Dermis blood vessel endothelial cell (primary cell): ENCODE data around the gene NFIL3. TPM values are rescaled to one million over a fixed set of nuclear protein-coding genes. Genes with fewer than 3 reads are reported as not detected.
A peak's percentile ranks its signal among the peaks of the same experiment; 100 is the strongest.
"Not testable (repeated sequence)": the region's sequence is repeated elsewhere in the genome, so short reads cannot be mapped to it uniquely, and the experiment has no call there.

ENCODE experiments used
- DNase-seq: peaks from one replicate; pipeline ENCODE4 v3.0.0; 2010
- total RNA-seq: library from RNA; depleted of rRNA; stranded (reverse); fragments of >200 nt; gene quantifications from 2 replicates; pipeline ENCODE4 v1.2.3, GENCODE V29; 2014

NFIL3 gene
- total RNA-seq, 1 donor from 2014 or later: 6.3 TPM

DNA sequence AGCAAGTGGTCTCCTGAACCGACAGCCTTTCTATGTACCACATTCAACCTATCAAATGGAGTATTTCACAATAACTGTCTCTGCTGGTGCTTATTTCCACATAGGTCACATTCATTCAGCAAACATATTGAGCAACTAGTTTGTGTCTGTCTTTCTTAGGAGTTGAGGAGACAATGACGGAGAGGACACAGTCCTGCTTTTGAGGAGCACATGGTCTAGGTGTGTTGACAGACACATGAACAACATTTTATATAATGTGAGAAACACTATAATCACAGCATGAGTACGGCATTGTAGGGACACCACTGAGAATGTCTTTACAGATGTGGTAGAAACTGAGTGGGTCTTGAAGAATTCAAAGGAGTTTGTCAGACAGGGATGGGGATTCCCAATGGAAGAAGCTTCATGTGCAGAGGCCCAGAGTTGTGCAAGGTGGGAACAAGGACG, 28.5 kb downstream of the NFIL3 start:
- no peak for DNase-seq

DNA sequence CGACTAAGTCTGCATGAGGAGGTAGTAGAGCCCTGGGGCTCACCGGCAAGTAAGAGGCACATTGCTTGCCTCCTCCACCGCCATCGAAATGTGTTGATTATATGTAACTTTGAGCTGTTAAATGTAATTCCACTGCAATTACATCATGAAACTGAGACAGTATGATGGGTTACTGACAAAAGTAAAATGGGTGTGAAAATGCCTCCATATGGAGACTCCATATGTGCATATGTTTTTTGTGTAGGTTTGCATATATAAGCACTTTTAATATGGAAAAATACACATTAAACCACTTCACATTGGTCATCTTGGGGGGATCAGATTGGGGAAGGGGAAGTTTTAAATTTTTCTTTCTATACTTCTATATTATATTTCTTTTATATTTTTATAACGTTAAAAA, 29.8 kb downstream of the NFIL3 start:
- DNase-seq: no peak

DNA sequence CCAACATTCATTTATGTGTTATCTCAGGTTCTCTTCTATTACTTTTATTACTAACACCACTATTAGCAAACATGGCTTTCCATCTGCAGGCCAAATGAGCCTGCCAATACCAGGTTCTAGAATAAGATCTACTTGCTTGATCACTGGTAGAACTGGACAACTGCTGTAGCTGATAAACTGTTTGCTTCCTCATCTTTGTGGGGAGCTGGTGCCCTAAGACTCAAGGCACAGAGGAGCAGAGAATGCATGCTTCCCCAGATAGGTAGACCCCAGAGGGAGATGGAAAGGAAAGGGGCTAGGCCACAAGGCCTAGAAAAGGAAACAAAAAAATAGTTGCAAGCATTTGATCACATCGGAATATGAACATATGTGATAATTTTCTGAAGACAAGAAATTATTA, 31.2 kb downstream of the NFIL3 start:
- DNase-seq: no peak

DNA sequence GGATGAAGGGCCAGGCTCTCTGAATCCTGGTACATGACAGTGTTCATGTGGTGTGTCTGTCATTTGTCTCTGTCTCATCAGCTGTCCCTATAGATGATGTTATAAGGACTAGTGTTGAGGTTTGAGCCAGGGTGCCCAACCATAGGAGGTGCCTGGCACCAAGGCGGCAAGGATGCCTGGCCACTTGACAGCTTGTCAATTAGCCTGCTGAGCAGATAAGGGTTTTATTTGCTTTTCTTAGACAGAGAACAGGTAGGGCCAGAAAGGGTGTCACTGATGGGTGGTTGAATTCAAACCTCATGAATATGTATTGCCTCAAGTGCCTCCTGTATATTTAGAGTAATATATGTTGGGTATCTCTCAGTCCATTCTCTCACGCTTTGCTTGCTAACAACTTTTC, 31.8 kb downstream of the NFIL3 start:
- DNase-seq: no peak

DNA sequence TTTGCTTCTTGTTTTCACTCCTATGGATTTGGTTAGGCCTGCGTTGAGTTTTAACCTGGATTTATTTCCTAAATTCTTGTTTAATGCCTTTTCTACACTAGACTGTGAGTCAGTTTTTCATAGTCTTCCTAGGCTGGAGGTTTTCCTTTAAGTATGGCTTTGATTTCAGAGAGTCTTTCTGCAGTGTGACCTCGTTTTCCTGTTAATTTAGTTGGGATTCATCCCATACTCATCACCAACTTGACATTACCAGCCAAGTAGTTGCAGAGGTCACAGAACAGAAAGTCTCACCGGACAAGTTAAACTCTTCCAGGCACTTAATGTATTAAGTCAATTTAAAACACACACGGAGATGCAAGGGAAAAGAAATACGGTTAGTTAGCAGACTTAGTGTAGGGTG, 32.2 kb downstream of the NFIL3 start:
- peak; percentile 72 for DNase-seq

DNA sequence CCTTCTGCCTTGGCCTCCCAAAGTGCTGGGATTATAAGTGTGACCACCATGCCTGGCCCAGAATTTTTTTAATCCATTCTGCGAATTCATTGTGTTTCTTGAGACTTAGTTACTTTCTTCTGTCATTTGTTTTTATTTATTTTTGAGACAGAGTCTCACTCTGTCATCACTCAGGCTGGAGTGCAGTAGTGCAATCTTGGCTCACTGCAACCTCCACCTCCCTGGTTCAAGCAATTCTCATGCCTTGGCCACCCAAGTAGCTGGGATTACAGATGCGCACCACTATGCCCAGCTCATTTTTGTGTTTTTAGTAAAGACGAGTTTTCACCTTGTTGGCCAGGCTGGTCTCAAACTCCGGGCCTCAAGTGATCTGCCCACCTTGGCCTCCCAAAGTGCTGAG, 33.9 kb downstream of the NFIL3 start:
- not testable (repeated sequence) for DNase-seq

DNA sequence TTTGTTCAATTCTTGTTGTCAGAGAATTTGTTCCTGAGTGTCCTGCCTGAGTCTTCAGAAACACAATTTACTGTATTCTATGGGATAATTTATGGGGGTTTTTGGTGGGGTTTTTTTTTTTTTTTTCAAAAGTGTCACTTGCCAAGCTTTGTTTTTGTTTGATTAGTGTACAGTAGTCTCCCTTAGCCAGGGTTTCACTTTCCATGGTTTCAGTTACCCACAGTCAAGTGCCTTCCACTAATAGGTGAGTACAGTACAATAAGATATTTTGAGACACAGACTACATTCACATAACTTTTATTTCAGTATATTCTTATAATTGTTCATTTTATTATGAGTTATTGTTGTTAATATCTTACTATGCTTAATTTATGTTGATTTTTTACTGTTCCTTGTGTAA, 36.9 kb downstream of the NFIL3 start:
- no peak for DNase-seq

DNA sequence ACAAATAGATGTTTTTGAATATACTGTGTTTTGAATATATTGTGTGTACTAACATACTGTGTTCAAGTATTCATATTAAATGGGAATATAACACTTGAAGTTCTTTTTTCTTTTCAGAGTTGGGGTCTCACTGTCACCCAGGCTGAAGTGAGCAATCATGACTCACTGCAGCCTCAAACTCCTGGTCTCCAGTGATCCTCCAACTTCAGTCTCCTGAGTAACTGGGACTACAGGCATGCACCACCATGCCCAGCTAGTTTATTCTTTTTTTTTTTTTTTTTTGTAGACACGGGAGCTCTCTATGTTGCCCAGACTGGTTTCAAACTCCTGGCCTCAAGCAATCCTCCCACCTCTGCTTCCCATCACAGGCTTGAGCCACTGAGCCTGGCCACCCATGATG, 38.7 kb downstream of the NFIL3 start:
- DNase-seq: no peak

DNA sequence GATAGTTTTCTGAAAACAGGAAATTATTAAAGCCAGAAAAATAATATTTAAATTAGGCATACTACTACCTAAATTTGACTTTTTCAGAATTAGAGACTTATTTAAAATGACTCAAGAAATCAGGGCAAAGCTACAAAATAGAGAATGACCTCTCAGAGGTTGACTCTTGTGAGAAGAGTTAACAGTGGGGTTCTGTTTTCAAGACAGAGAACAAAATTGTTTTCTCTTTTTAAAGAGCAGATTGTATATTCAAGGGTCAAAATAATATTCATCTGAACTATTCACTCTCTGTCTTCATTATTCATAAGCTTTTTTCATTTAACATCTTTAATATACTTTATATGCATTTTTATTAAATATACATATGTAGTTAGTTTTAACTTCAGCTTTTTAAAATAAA, 40.1 kb downstream of the NFIL3 start:
- DNase-seq: no peak

DNA sequence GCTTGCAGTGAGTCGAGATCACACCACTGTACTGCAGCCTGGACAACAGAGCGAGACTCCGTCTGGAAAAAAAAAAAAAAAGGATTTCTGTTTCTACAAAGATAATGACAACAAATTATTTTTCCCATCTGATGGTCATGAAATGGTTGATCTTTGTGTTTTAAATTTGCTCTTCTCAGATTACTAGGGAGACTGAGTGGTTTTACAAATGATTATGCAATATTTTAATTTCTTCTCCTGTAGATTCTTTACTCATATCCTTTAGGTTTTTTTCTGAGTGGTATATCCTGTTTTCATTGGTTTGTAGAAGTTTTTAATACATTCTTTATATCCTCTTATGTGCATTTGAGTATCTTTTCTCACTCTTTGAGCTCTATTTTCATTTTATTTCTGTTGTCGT, 41.3 kb downstream of the NFIL3 start:
- no peak for DNase-seq

DNA sequence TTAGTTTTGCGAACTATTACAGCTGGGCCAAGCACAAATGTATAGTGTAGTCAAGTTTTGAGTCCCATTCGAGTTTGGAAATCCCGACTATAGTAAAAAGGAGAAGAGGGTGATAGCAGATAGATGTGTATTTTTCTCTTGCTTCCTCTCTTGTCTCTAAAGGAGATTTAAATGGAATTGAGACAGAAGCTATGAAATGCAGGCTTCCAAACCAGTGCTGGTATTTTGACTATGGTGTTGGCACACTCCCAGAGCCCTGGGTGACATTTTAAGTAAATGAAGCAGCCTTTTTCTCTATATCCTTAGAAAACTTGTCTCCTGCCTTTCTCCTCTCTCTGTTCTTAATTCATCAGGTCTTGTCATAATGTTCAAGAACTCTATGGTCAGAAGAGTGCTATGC, 44.2 kb downstream of the NFIL3 start:
- no peak for DNase-seq

DNA sequence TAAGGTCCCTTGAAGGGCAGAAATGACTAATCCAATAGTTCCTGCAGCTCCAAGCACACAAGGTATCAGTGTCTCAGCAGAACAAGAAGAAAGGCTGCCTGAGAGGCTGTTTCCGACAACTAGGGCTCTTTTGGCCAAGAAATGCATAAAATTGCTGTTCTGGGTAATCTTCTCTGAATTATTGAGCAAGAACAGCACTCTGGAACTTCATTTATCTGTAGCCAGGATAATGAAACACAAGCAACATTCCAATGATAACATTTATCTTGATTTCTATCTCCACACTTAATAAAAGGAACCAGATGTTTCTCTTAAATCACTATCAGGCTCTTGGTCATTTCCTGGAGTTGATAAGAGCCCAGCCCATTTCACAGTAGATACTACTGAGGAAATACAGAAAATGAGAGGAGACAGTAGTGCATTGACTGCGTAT, 44.9 kb downstream of the NFIL3 start:
- DNase-seq: peak; percentile 92

DNA sequence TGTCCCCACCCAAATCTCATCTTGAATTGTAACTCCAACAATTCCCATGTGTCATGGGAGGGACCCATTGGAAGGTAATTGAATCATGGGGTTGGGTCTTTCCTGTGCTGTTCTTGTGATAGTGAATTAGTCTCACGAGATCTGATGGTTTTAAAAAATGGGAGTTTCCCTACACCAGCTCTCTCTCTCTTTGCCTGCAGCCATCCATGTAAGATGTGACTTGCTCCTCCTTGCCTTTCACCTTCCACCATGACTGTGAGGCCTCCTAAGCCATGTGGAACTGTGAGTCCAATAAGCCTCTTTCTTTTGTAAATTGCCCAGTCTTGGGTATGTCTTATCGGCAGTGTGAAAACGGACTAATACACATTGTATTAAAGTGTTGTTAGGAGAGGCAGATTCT, 45.6 kb downstream of the NFIL3 start:
- DNase-seq: not testable (repeated sequence)

DNA sequence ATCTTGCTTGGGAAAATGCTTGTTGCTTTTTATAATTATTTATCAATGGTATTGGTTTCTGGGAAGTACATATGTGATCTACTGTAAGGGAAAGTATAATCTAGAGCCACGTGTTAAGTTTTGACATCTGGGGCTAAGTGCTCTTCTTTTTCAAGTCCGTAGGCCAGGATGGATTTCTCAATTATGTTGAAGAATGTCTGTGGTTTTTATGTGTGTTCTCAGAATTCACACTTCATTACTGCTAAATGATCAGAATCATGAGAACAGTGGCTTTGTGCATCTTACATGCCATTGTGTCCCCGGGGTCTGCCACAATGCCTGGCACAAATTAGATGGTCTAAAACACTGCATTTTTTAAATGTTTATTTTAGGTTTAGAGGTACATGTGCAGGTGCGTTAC, 47.4 kb downstream of the NFIL3 start:
- no peak for DNase-seq

DNA sequence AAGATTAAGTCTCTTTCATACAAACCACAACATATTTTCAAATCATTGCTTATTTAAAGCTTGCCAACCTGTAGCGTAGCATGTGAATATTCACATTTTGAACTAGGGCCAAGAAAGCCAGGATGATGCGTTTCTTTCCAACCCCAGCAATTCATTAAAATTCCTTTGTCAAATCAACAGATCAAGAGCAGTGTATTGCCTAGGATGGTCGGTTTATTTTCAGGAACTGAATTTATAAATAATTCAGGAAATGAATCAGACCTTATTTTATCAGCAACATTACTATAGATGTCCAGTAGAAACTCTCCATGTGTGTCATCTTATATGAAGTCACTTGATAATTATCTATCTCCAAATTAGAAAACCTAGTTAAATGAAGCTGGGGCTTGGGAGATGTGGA, 48.7 kb downstream of the NFIL3 start:
- DNase-seq: peak; percentile 80

DNA sequence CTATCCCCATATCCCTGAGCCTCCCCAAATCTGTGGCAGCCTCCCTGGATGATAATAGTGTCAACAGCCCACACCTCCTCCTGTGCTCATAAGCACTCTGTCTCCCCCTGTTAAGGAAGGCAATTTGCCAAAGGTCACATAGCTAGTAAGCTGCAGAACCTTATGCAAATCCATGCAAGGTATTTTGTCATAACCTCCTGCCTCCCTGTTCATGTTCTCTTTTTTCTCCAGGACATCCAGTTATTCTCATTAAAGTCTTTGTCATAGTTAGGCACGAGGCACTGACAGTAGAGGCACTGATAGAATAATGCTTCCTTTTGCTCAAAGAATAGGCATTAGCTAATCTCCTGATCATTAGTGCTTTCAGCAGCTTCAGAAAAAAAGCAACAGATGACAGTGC, 51.7 kb downstream of the NFIL3 start:
- no peak for DNase-seq

DNA sequence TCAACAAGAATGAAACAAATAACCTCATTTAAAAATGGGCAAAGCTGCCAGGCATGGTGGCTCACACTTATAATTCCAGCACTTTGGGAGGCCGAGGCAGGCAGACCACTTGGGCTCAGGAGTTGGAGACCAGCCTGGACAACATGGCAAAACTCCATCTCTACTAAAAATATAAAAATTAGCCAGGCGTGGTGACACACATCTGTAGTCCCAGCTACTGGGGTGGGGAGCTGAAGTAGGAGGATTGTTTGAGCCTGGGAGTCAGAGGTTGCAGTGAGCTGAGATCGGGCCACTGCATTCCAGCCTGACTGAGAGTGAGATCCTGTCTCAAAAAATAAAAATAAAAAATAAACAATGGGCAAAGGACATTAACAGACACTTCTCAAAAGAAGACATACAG, 53.6 kb downstream of the NFIL3 start:
- not testable (repeated sequence) for DNase-seq

DNA sequence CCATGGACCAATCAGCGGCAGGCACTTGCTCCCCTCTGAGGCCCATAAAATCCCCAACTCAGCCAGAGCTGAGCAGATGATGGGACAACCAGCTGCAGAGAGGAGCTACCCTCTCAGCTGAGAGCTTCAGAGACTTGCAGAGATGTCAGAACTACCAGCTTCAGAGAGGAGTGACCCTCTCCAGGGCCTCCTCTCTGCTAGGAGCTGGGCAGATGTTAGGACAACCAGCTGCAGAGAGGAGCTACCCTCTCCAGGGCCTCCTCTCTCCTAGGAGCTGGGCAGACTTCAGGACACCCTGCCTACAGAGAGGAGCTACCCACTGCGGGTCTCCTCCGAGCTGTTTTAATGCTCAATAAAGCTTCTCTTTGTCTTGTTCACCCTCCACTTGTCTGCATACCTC, 58.9 kb downstream of the NFIL3 start:
- no peak for DNase-seq

DNA sequence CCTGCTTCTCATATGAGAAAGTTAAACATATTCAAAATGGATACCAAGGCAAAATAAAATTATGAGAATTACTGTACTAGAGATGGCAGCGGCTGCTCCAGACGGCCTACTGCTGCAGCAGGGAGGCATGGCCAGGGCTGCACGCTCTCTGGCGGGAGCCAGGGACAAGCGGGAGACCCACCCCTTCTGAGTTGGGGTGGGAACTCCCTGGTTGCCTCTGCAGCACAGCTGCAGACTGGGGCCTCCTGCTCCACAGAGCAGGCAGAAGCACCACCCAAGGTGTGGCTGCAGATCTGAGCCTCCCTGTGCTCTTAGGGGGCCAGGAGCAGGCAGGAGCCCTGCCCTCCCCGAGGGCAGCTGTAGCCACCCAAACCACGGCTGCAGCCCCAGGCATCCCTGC, 59.6 kb downstream of the NFIL3 start:
- DNase-seq: no peak

DNA sequence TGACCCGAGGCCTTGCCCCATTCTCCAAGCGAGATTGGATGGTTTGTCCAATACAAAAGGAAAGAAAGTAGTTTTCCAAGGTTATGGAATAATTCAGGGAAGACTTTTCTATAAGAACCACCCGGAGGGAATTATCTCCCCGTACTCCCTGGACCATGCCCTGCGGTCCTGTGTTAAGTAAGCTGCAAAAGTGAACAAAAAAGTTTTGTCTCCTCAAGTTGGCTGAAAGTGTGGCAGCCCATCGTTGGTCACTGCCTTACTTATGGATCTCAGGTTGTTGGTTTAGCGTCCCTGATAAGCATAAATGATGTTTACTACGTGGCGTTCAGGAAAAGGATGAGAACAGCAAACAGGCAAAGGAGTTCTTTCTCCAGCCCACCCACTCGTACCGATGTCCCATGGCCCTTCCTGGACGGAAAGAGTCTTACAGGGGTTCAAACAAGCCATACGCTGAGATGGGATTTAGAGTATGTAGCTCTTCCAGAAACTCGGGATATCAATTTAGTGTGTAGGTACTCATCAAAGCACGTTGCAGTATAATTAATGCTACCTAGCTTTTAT, 61.5 kb downstream of the NFIL3 start:
- DNase-seq: no peak

DNA sequence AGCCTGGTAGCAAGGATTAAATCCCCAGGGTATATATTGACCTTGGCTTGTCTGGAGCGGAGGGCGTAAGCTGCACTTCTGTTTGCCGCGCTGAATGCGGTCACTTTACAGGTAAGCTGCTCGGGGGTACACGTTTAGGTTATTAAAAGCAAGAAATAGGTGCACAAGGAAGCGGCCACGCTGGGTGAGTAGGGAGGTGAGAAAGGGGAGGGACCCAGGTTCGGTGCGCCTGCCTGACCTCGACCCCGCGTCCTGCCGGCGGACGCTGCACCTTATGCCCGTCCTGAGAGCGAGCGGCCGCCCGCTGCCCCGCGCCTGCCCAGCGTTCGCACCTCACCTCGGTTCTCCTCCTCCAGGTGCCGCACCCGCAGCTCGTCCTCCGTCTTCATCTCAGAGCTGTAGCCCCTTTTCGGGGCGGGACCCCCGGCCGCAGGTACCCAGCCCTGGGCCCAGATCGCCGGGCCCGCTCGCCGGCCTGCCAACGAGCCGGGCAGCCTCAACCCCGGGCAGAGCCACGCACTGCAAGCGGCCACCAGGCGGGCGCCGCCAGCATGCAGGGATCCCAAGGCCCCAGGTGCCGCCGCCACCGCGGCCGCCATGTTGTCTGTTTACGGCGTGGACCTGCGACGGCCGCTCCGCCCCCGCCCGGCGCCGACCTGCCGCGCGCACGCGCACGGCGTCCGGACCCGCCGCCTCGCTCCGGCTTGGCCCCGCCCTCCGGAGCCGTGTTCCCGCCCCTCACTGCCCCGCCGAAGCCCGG, 62.2 kb downstream of the NFIL3 start, which contains the start of gene AUH:
Gene AUH, minus strand, starts transcription at position 628 of the 760 bp plus-strand sequence. Its CDS starts 29 bp downstream, at position 599.
- peak; percentile 88 for DNase-seq

DNA sequence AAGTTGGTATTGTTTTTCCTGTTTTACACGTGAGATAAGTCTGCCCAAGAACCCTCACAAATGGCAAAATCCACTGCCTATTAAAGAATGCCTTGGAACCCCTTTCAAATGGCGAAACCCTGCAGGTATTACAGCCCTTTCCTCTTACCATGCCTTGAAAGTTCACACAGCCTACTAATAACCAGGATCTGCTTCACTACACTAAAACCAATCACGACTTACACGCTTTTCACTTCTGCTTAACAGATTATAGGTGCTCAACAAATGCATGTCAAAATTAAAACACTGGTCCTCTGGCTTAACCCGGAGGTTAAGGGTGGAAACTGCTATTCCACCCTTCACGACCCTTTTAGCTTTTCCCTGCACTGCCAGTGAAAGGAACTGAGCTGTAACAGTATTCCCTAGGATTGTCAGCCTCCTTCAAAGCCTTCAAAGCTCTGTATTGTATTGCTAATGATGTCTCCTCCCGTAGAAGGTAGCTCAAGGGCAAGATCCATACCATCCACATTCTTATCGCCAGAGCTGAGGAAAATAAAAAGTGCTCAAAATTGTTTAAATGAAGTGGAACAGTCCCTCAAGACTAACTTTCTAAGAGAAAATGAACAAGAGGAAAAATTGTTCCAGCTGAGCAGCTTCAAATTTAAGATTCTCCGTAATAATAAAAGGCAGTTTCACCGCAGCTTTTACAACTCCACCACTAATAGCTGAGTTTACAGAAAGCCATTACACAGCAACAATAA, 62.9 kb downstream of the NFIL3 start:
- peak; percentile 11 for DNase-seq

DNA sequence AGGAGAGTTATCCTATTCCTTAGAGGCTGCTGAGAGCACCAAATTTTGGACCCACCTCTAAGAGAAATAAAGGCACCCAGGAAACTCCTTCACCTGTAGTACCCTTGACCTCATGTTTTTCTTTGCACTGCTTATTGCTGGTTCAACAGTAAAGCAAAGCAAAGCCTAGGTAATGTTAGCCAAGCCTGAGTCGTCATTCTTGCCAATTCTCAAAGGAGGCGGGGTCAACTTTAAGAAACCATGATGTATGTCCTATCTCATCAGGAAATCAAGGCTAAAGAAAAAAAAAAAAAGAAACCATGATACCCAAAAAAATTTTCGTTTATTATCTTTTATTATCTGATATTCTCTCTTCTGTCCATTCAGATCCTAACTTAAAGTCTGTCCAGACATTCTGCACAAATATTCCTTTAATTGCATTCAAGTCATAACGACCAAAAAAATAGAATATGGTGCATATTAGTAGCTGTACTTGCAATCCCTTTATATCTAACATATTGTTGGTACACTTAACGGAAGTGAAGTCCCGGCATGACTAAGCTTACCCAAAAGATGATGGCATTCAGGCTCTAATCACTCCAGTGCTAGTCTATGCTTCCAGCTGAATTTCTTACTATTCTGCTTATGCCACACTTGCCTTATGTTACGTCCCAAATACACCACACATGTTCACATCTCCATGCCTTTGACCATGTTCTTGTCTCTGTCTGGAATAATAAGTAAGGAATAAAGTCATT, 63.7 kb downstream of the NFIL3 start:
- peak; percentile 8 for DNase-seq
